ENCODE results near the gene DNAJA2.

- no peak for TF ChIP-seq CTCF (conservative IDR thresholded peaks at IDR 0.05; ENCODE audit: low read depth, low read length)
- TF ChIP-seq EZH2 (IDR thresholded peaks at IDR 0.05; ENCODE audit: borderline replicate concordance, low read depth, low read length, poor library complexity, severe bottlenecking), result no peak
Measured at GRCh38 chr16:46980926-46981325, 7.5 kb upstream of the DNAJA2 start.
